GM12874 (cell line): ENCODE data around the gene HOXB8.

Experiments
- CTCF ChIP-seq: IDR thresholded peaks from 2 replicates; pipeline ENCODE4 v1.5.1; 2011; ENCODE audit warnings: low read depth, mild to moderate bottlenecking, control low read depth, low read length, moderate library complexity; ENCODE audit not compliant: insufficient read depth

Gene HOXB8

GRCh38 chr17:48584223-48584741 is 30.8 kb downstream of the HOXB8 start:
- no peak for TF ChIP-seq CTCF

- TF ChIP-seq CTCF, result no peak
Observed at GRCh38 chr17:48583708-48584222, 31.3 kb downstream of the HOXB8 start.

GRCh38 chr17:48582750-48583069 is 32.4 kb downstream of the HOXB8 start:
- TF ChIP-seq CTCF, result no peak

GRCh38 chr17:48579760-48580554 is 35.1 kb downstream of the HOXB8 start:
- no peak for TF ChIP-seq CTCF

- TF ChIP-seq CTCF, result no peak
Observed at GRCh38 chr17:48579471-48579759, 35.7 kb downstream of the HOXB8 start.

GRCh38 chr17:48578616-48579470 is 36.2 kb downstream of the HOXB8 start:
- no peak for TF ChIP-seq CTCF

- no peak for TF ChIP-seq CTCF
Observed at GRCh38 chr17:48577946-48578615, 37.0 kb downstream of the HOXB8 start, which contains the start of gene HOXB4. HOXB4 (minus strand) TSS chr17:48578350; CDS start chr17:48578319, 31 bp downstream.
